ENCODE results near the gene ZNF83. TPM values are rescaled to one million over a fixed set of nuclear protein-coding genes. Genes with fewer than 3 reads are reported as not detected.

The ZNF83 gene
- total RNA-seq, 2 experiments from 2014 or later, result 51.5 to 53.5 TPM

- no peaks in the 10 kb centered on the region for H3K27me3 Mint-ChIP-seq (ENCODE audit: low read depth)
- DNase-seq (no peak), ATAC-seq (no peak)
- no peaks in the 10 kb centered on the region for H3K4me1 Mint-ChIP-seq (ENCODE audit: low read depth)
- H3K36me3 Mint-ChIP-seq (ENCODE audit: low read depth), result peaks cover 85% of the 10 kb centered on the region
- no peak overlapping the region for H3K27ac Mint-ChIP-seq
- POLR2A ChIA-PET, result no interaction called here
- H3K4me3 Mint-ChIP-seq, result no peak overlapping the region
- CTCF ChIA-PET, result no interaction called here
- no peaks in the 10 kb centered on the region for H3K9me3 Mint-ChIP-seq (ENCODE audit: insufficient read depth)
These were observed 26.9 kb upstream of the ZNF83 start for GRCh38 chr19:52665027-52665426.

- ChIA-PET POLR2A (no interaction called here), CTCF (interaction anchor here (0.5 kb wide), 1 partner anchor 71 kb away, joined by 3 read pairs; no protein-coding TSS in a partner anchor)
- DNase-seq, result no peak
- Mint-ChIP-seq H3K9me3 (ENCODE audit: insufficient read depth) (no peaks in the 10 kb centered on the region), H3K4me3 (no peak overlapping the region), H3K27me3 (ENCODE audit: low read depth) (no peaks in the 10 kb centered on the region), H3K36me3 (ENCODE audit: low read depth) (peaks cover 85% of the 10 kb centered on the region), H3K4me1 (ENCODE audit: low read depth) (no peaks in the 10 kb centered on the region), H3K27ac (no peak overlapping the region)
- ATAC-seq, result no peak
These were observed 26.3 kb upstream of the ZNF83 start for GRCh38 chr19:52664461-52664860.

- DNase-seq, result no peak
- no peaks in the 10 kb centered on the region for H3K27me3 Mint-ChIP-seq (ENCODE audit: low read depth)
- peaks cover 3% of the 10 kb centered on the region for H3K9me3 Mint-ChIP-seq (ENCODE audit: insufficient read depth)
- CTCF ChIA-PET, result no interaction called here
- no peaks in the 10 kb centered on the region for H3K4me1 Mint-ChIP-seq (ENCODE audit: low read depth)
- peaks cover 89% of the 10 kb centered on the region for H3K36me3 Mint-ChIP-seq (ENCODE audit: low read depth)
- no peak overlapping the region for H3K27ac Mint-ChIP-seq
- no peak overlapping the region for H3K4me3 Mint-ChIP-seq
- ATAC-seq, result no peak
- POLR2A ChIA-PET, result no interaction called here
These were observed 24.5 kb upstream of the ZNF83 start for GRCh38 chr19:52662631-52663030.

GRCh38 chr19:52660981-52661380 lies 22.8 kb upstream of the ZNF83 start:
- ChIA-PET CTCF (no interaction called here), POLR2A (no interaction called here)
- ATAC-seq, result no peak
- Mint-ChIP-seq H3K27me3 (ENCODE audit: low read depth) (no peaks in the 10 kb centered on the region), H3K4me1 (ENCODE audit: low read depth) (no peaks in the 10 kb centered on the region), H3K9me3 (ENCODE audit: insufficient read depth) (peaks cover 6% of the 10 kb centered on the region), H3K27ac (no peak overlapping the region), H3K4me3 (no peak overlapping the region), H3K36me3 (ENCODE audit: low read depth) (peaks cover 89% of the 10 kb centered on the region)
- no peak for DNase-seq

GRCh38 chr19:52659013-52659412 lies 20.9 kb upstream of the ZNF83 start:
- no peaks in the 10 kb centered on the region for H3K4me1 Mint-ChIP-seq (ENCODE audit: low read depth)
- no peaks in the 10 kb centered on the region for H3K27me3 Mint-ChIP-seq (ENCODE audit: low read depth)
- H3K27ac Mint-ChIP-seq, result no peak overlapping the region
- ChIA-PET CTCF (no interaction called here), POLR2A (no interaction called here)
- H3K4me3 Mint-ChIP-seq, result no peak overlapping the region
- no peak for ATAC-seq
- H3K36me3 Mint-ChIP-seq (ENCODE audit: low read depth), result peaks cover 90% of the 10 kb centered on the region
- DNase-seq, result no peak
- H3K9me3 Mint-ChIP-seq (ENCODE audit: insufficient read depth), result peaks cover 10% of the 10 kb centered on the region

GRCh38 chr19:52658595-52658994 lies 20.4 kb upstream of the ZNF83 start:
- Mint-ChIP-seq H3K27me3 (ENCODE audit: low read depth) (no peaks in the 10 kb centered on the region), H3K9me3 (ENCODE audit: insufficient read depth) (peaks cover 10% of the 10 kb centered on the region), H3K4me1 (ENCODE audit: low read depth) (no peaks in the 10 kb centered on the region), H3K4me3 (no peak overlapping the region), H3K27ac (no peak overlapping the region), H3K36me3 (ENCODE audit: low read depth) (peaks cover 95% of the 10 kb centered on the region)
- ChIA-PET CTCF (no interaction called here), POLR2A (no interaction called here)
- DNase-seq (no peak), ATAC-seq (no peak)

GRCh38 chr19:52653161-52653560 lies 15.0 kb upstream of the ZNF83 start:
- Mint-ChIP-seq H3K4me3 (no peak overlapping the region), H3K9me3 (ENCODE audit: insufficient read depth) (peaks cover 38% of the 10 kb centered on the region), H3K36me3 (ENCODE audit: low read depth) (peaks cover 91% of the 10 kb centered on the region), H3K27me3 (ENCODE audit: low read depth) (no peaks in the 10 kb centered on the region), H3K4me1 (ENCODE audit: low read depth) (no peaks in the 10 kb centered on the region), H3K27ac (no peak overlapping the region)
- DNase-seq (no peak), ATAC-seq (no peak)
- POLR2A ChIA-PET, result no interaction called here
- CTCF ChIA-PET, result no interaction called here

- H3K36me3 Mint-ChIP-seq (ENCODE audit: low read depth), result peaks cover 92% of the 10 kb centered on the region
- H3K4me1 Mint-ChIP-seq (ENCODE audit: low read depth), result no peaks in the 10 kb centered on the region
- H3K27ac Mint-ChIP-seq, result no peak overlapping the region
- POLR2A ChIA-PET, result no interaction called here
- no peak overlapping the region for H3K4me3 Mint-ChIP-seq
- DNase-seq (no peak), ATAC-seq (no peak)
- no peaks in the 10 kb centered on the region for H3K27me3 Mint-ChIP-seq (ENCODE audit: low read depth)
- CTCF ChIA-PET, result no interaction called here
- H3K9me3 Mint-ChIP-seq (ENCODE audit: insufficient read depth), result peaks cover 40% of the 10 kb centered on the region
These were observed 13.8 kb upstream of the ZNF83 start for GRCh38 chr19:52651956-52652355.

- H3K36me3 Mint-ChIP-seq (ENCODE audit: low read depth), result peaks cover 85% of the 10 kb centered on the region
- H3K4me1 Mint-ChIP-seq (ENCODE audit: low read depth), result no peaks in the 10 kb centered on the region
- no peak overlapping the region for H3K27ac Mint-ChIP-seq
- ChIA-PET POLR2A (interaction anchor here (0.5 kb wide), 1 partner anchor 64 kb away, joined by 3 read pairs; no protein-coding TSS in a partner anchor), CTCF (no interaction called here)
- H3K4me3 Mint-ChIP-seq, result no peak overlapping the region
- DNase-seq (no peak), ATAC-seq (no peak)
- peaks cover 50% of the 10 kb centered on the region for H3K9me3 Mint-ChIP-seq (ENCODE audit: insufficient read depth)
- H3K27me3 Mint-ChIP-seq (ENCODE audit: low read depth), result no peaks in the 10 kb centered on the region
These were observed 10.3 kb upstream of the ZNF83 start for GRCh38 chr19:52648336-52649016.

GRCh38 chr19:52646571-52647217 lies 8.5 kb upstream of the ZNF83 start:
- Mint-ChIP-seq H3K9me3 (ENCODE audit: insufficient read depth) (peaks cover 40% of the 10 kb centered on the region), H3K36me3 (ENCODE audit: low read depth) (peaks cover 76% of the 10 kb centered on the region), H3K4me1 (ENCODE audit: low read depth) (no peaks in the 10 kb centered on the region), H3K4me3 (no peak overlapping the region), H3K27ac (no peak overlapping the region), H3K27me3 (ENCODE audit: low read depth) (no peaks in the 10 kb centered on the region)
- ATAC-seq (no peak), DNase-seq (no peak)
- CTCF ChIA-PET, result no interaction called here
- POLR2A ChIA-PET, result interaction anchor here (0.7 kb wide), 1 partner anchor 42 kb away, joined by 3 read pairs; no protein-coding TSS in a partner anchor

GRCh38 chr19:52640916-52641315 lies 2.8 kb upstream of the ZNF83 start:
- ATAC-seq, result no peak
- Mint-ChIP-seq H3K27me3 (ENCODE audit: low read depth) (no peaks in the 10 kb centered on the region), H3K9me3 (ENCODE audit: insufficient read depth) (peaks cover 34% of the 10 kb centered on the region), H3K36me3 (ENCODE audit: low read depth) (peaks cover 49% of the 10 kb centered on the region), H3K4me1 (ENCODE audit: low read depth) (peaks cover 17% of the 10 kb centered on the region), H3K27ac (no peak overlapping the region), H3K4me3 (no peak overlapping the region)
- no peak for DNase-seq
- ChIA-PET POLR2A (no interaction called here), CTCF (interaction anchor here (0.9 kb wide), 1 partner anchor 39 kb away, joined by 3 read pairs; no protein-coding TSS in a partner anchor)

- Mint-ChIP-seq H3K27ac (no peak overlapping the region), H3K27me3 (ENCODE audit: low read depth) (no peaks in the 10 kb centered on the region), H3K36me3 (ENCODE audit: low read depth) (peaks cover 50% of the 10 kb centered on the region), H3K9me3 (ENCODE audit: insufficient read depth) (peaks cover 30% of the 10 kb centered on the region), H3K4me3 (no peak overlapping the region), H3K4me1 (ENCODE audit: low read depth) (peaks cover 17% of the 10 kb centered on the region)
- DNase-seq, result no peak
- ChIA-PET CTCF (no interaction called here), POLR2A (interaction anchor here (0.7 kb wide), 1 partner anchor 18 kb away, joined by 4 read pairs; no protein-coding TSS in a partner anchor)
- no peak for ATAC-seq
These were observed 1.8 kb upstream of the ZNF83 start for GRCh38 chr19:52639996-52640395.
